GM12864 (cell line): ENCODE data around the gene VPS37B.
"Not testable (repeated sequence)": the region's sequence is repeated elsewhere in the genome, so short reads cannot be mapped to it uniquely, and the experiment has no call there.

ENCODE experiments used
- DNase-seq: peaks from one replicate; pipeline ENCODE4 v3.0.0-alpha.2; 2011; ENCODE audit warnings: low read depth
- H3K4me3 ChIP-seq: 2 replicates; pipeline ENCODE4 v1.5.1; 2011; ENCODE audit warnings: mild to moderate bottlenecking, low read depth, low read length, control low read depth
- TF ChIP-seq, protein P1 (sequence below): IDR thresholded peaks from 2 replicates; pipeline ENCODE4 v1.5.1; 2011; ENCODE audit warnings: low read depth, mild to moderate bottlenecking, moderate library complexity, low read length, control low read depth, inconsistent platforms; ENCODE audit errors: missing control alignments

VPS37B gene

DNA sequence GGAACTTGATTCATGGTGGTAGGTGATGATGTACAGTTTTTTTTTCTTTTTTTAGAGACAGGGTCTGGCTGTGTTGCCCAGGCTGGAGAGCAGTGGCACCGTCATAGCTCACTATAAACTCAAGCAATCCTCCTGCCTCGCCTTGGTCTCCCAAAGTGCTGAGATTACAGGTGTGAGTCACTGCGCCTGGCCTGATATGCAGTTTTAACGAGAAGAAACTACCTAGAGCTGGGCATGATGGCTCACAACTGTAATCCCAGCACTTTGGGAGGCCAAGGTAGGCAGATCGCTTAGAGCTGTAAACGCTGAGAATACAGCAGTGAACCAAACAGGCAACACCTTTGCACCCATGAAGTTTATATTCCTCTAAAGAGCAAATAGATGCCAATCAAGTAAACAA lies 13.0 kb upstream of the VPS37B start:
- TF ChIP-seq, protein P1, sequence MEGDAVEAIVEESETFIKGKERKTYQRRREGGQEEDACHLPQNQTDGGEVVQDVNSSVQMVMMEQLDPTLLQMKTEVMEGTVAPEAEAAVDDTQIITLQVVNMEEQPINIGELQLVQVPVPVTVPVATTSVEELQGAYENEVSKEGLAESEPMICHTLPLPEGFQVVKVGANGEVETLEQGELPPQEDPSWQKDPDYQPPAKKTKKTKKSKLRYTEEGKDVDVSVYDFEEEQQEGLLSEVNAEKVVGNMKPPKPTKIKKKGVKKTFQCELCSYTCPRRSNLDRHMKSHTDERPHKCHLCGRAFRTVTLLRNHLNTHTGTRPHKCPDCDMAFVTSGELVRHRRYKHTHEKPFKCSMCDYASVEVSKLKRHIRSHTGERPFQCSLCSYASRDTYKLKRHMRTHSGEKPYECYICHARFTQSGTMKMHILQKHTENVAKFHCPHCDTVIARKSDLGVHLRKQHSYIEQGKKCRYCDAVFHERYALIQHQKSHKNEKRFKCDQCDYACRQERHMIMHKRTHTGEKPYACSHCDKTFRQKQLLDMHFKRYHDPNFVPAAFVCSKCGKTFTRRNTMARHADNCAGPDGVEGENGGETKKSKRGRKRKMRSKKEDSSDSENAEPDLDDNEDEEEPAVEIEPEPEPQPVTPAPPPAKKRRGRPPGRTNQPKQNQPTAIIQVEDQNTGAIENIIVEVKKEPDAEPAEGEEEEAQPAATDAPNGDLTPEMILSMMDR: no peak
- no peak overlapping the region for H3K4me3 ChIP-seq
- no peak for DNase-seq

DNA sequence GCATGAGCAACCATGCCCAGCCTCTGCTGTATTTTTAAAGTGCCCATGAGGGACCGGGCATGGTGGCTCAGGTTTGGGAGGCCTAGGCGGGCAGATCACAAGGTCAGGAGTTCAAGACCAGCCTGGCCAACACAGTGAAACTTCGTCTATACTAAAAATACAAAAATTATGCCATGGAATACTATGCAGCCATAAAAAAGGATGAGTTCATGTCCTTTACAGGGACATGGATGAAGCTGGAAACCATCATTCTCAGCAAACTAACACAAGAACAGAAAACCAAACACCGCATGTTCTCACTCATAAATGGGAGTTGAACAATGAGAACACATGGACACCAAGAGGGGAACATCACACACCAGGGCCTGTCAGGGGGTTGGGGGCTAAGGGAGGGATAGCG lies 9.3 kb upstream of the VPS37B start:
- not testable (repeated sequence) for H3K4me3 ChIP-seq, DNase-seq

DNA sequence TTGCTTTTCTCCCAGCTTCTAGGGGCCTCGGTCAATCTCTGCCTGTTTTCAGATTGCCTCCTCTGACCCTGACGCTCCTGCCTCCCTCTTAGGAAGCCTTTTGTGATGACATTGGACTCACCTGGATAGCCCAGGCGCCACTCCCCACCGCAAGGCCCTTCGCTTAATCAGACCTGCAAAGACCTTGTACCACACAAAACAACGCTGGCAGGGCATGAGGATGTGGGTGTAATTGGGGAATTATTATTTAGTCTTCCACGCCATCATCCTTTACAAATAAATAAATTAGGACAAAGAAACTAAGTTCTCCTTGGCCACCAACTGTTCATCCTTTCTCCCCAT lies 7.7 kb upstream of the VPS37B start:
- TF ChIP-seq, protein P1: no peak
- H3K4me3 ChIP-seq: no peak overlapping the region
- DNase-seq: no peak

DNA sequence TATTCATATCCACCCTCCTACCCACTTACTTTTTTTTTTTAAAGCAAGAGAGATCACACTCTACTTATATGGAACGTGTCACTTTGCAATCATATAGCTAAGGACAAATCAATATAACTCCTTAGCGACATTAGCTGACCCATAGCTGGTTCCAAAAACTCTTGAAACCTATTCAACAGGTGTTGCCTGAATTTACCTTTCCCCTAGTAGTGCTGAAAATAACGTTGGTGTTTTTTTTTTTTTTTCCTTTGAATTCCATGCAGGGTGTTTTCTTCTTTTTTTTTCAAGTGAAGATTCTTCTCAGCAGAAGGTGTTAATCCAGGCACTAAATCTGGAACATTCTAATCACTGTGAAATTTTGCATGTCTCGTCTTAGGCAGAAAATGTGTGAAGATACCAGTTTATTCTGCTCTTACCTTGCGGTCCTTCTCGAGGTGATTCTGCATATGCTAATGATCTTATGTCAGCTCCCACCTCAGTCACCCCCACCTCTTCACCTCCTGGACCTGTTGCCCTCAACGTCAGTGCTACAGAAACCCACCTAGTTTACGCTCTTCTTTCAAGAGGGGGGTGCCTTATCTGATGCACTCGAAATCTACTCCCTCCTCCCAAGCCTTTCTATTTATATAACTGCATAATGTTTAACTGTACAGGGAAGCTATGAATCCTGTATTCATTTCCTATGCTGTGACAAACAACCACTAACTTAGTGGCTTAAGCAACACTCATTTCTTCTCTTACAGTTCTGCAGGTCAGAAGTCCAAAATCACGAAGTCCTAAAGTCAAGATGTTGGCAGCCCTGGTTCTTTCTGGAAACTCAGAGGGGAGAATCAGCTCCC lies 7.1 kb upstream of the VPS37B start:
- DNase-seq: no peak
- TF ChIP-seq, protein P1: no peak
- H3K4me3 ChIP-seq: no peak overlapping the region

DNA sequence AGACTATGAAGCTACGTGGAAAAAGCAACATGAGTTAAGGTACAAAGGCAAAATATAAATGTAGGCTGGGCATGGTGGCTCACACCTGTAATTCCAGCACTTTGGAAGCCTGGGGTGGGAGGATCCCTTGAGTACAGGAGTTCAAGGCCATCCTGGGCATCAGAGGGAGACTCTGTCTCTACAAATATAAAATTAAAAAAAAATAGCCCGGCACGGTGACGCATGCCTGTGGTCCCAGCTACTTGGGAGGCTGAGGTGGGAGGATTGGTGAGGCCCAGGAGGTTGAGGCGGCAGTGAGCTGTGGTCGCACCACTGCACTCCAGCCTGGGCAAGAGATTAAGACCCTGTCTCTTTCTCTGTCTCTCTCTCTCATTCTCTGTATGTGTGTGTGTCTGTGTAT lies 4.0 kb upstream of the VPS37B start:
- no peak overlapping the region for H3K4me3 ChIP-seq
- DNase-seq: no peak
- TF ChIP-seq, protein P1: no peak

DNA sequence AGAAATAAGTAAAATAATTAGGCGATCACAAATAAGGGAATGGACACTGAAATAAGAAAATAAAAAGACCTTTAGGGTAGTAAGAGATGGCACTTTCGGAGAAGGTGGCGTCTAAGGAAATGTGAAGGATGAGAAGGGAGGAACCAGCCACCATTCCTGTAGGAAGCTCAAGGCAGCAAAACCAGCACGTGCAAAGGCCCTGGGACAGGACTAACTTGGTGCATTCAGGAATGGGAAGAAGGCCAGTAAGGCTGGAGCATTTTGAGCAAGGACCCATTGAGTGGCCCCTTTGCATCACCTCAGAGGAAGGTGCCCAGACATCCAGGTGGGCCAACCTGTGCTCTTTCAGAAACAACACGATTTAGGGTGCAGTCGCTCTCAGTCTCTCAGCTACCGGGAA lies 738 bp upstream of the VPS37B start:
- DNase-seq: no peak
- TF ChIP-seq, protein P1: no peak
- no peak overlapping the region for H3K4me3 ChIP-seq

DNA sequence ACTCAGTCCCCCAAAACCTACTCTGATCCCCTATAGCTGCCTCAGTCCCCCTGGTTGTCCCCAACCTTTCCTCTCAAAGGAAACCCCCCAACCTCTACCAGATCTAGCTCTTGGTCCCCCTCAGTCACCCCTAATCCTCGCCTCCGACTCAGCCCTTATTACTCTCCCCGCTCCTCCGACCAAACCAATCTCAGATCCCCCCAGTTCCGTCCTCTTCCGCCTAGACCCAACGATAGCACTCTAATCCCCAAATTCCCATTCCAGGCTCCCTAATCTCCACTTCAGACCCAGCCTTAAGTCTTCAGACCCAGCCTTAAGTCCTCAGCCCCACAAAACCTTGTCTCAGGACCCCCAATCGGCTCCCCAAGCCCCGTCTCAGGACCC lies 612 bp downstream of the VPS37B start:
- TF ChIP-seq, protein P1: no peak
- H3K4me3 ChIP-seq: peak overlapping the region; percentile 54

More for the DNA sequence above, 612 bp downstream of the VPS37B start:
- no peak for DNase-seq
